HepG2 (cell line): ENCODE data around the gene CENPB. TPM values are rescaled to one million over a fixed set of nuclear protein-coding genes. Genes with fewer than 3 reads are reported as not detected.

ENCODE experiments used
- BATF2 ChIP-seq: sonication (generic); formaldehyde crosslinking; IDR thresholded peaks from 2 replicates; pipeline ENCODE4 v1.8.0; 2022; ENCODE audit warnings: mild to moderate bottlenecking, missing genetic modification reagents, moderate library complexity
- CHD4 ChIP-seq: fragments of 200-600 bp; sonication (generic); IDR thresholded peaks from 2 replicates; pipeline ENCODE4 v1.7.0; 2017; ENCODE audit warnings: mild to moderate bottlenecking, low read length, borderline replicate concordance
- EZH2 ChIP-seq: conservative IDR thresholded peaks from 2 replicates; pipeline ENCODE4 v1.6.1; 2012; ENCODE audit warnings: mild to moderate bottlenecking, low read depth, low read length, moderate library complexity
- MED13 ChIP-seq: sonication (generic); formaldehyde crosslinking; IDR thresholded peaks from 2 replicates; pipeline ENCODE4 v1.5.0; 2020; ENCODE audit warnings: missing genetic modification reagents
- MLXIP ChIP-seq: sonication (generic); formaldehyde crosslinking; IDR thresholded peaks from 2 replicates; pipeline ENCODE4 v1.9.0; 2021; ENCODE audit warnings: missing genetic modification reagents, borderline replicate concordance
- MYPOP ChIP-seq: sonication (generic); formaldehyde crosslinking; IDR thresholded peaks from 2 replicates; pipeline ENCODE4 v1.8.1; 2023; ENCODE audit warnings: mild to moderate bottlenecking, moderate library complexity, missing genetic modification reagents
- SOX6 ChIP-seq, 2 experiments: fragments of 450-650 bp in 1 of 2; sonication (generic) in 1 of 2; formaldehyde crosslinking in 1 of 2; IDR thresholded peaks; 2 replicates each; pipeline versions ENCODE4 v1.4.0 to v1.6.1; 2017 to 2020; ENCODE audit warnings: antibody characterized with exemption in 1 of 2, mild to moderate bottlenecking in 1 of 2, missing genetic modification reagents in 1 of 2
- THAP11 ChIP-seq: IDR thresholded peaks from 2 replicates; pipeline ENCODE4 v1.6.1; 2016; ENCODE audit warnings: missing biosample characterization, missing genetic modification reagents
- THRA ChIP-seq: sonication (generic); formaldehyde crosslinking; IDR thresholded peaks from 2 replicates; pipeline ENCODE4 v1.4.0; 2020; ENCODE audit warnings: missing genetic modification reagents, borderline replicate concordance
- ZBTB20 ChIP-seq: sonication (generic); formaldehyde crosslinking; IDR thresholded peaks from 2 replicates; pipeline ENCODE4 v1.8.1; 2023; ENCODE audit warnings: missing genetic modification reagents, low read depth, mild to moderate bottlenecking, borderline replicate concordance
- ZFP91 ChIP-seq: sonication (generic); formaldehyde crosslinking; IDR thresholded peaks from 2 replicates; pipeline ENCODE4 v1.9.0; 2022; ENCODE audit warnings: missing genetic modification reagents, mild to moderate bottlenecking, borderline replicate concordance
- ZNF225 ChIP-seq: sonication (generic); formaldehyde crosslinking; IDR thresholded peaks from 2 replicates; pipeline ENCODE4 v1.4.0; 2020; ENCODE audit warnings: mild to moderate bottlenecking, missing genetic modification reagents
- ZNF24 ChIP-seq: fragments of 450-650 bp; IDR thresholded peaks from 2 replicates; pipeline ENCODE4 v1.6.1; 2017; ENCODE audit warnings: antibody characterized with exemption, mild to moderate bottlenecking
- ZNF276 ChIP-seq: sonication (generic); formaldehyde crosslinking; IDR thresholded peaks from 2 replicates; pipeline ENCODE4 v1.4.0; 2020; ENCODE audit warnings: mild to moderate bottlenecking, low read depth, missing genetic modification reagents
- ZNF552 ChIP-seq: sonication (generic); formaldehyde crosslinking; IDR thresholded peaks from 2 replicates; pipeline ENCODE4 v1.9.0; 2022; ENCODE audit warnings: missing genetic modification reagents, mild to moderate bottlenecking, borderline replicate concordance
- ZNF556 ChIP-seq: sonication (generic); formaldehyde crosslinking; IDR thresholded peaks from 2 replicates; pipeline ENCODE4 v1.4.0; 2020; ENCODE audit warnings: mild to moderate bottlenecking, missing genetic modification reagents, borderline replicate concordance
- ZNF724P ChIP-seq: sonication (generic); formaldehyde crosslinking; IDR thresholded peaks from 2 replicates; pipeline ENCODE4 v1.8.0; 2022; ENCODE audit warnings: missing genetic modification reagents, borderline replicate concordance
- ZNF790 ChIP-seq: sonication (generic); formaldehyde crosslinking; IDR thresholded peaks from 2 replicates; pipeline ENCODE4 v1.8.0; 2022; ENCODE audit warnings: missing genetic modification reagents, mild to moderate bottlenecking, borderline replicate concordance
- polyA plus RNA-seq, 8 experiments: library from polyadenylated mRNA; depleted of rRNA in 3 of 8; stranded (reverse) in 7 of 8; unstranded in 1 of 8; fragments of >200 nt; fragmentation: Illumina TruSeq in 4 of 8; extraction: Trizol in 4 of 8; gene quantifications; 2 replicates each; pipeline versions ENCODE4 v1.2.1 to v1.2.3, GENCODE V29; 2011 to 2016; ENCODE audit warnings: low read depth in 4 of 8, missing spikeins in 1 of 8, mixed read lengths in 1 of 8; ENCODE audit not compliant: insufficient read depth in 1 of 8
- total RNA-seq, 5 experiments: library from RNA; depleted of rRNA; stranded (reverse); fragments of >200 nt; fragmentation: Illumina TruSeq; extraction: Trizol; gene quantifications; 2 replicates each; pipeline ENCODE4 v1.2.3, GENCODE V29; 2016; ENCODE audit warnings: low read depth in 1 of 5

Gene CENPB
- total and polyA plus RNA-seq, 2 of the 13 experiments (the other 11 are each of a cell fraction or from before 2014, with no cell fraction given), result 10.4 to 54.5 TPM

GRCh38 chr20:3768342-3769130 is 18.0 kb downstream of the CENPB start (continued):
- TF ChIP-seq ZNF790 (CRISPR knock-in tag) (no peak), THAP11 (CRISPR knock-in tag) (no peak), CHD4 (no peak), MED13 (CRISPR knock-in tag) (no peak), THRA (CRISPR knock-in tag) (peak; percentile 25; the same call in 1 of the 2 replicates), EZH2 (no peak), ZNF24 (no peak), ZBTB20 (CRISPR knock-in tag) (no peak; the same call in 1 of the 2 replicates), ZNF276 (peak; percentile 36; the same call in 1 of the 2 replicates), MLXIP (CRISPR knock-in tag) (no peak), SOX6 (IDR thresholded peaks at IDR 0.05) (no peak), SOX6 (CRISPR knock-in tag; IDR thresholded peaks at IDR 0.05) (no peak), BATF2 (no peak), ZNF724P (CRISPR knock-in tag) (peak; percentile 88; the same call in 1 of the 2 replicates), MYPOP (CRISPR knock-in tag) (no peak), ZNF225 (0 out of 2 replicates have a peak, but pooled peaks have one; percentile 53), ZFP91 (peak; percentile 79), ZNF556 (CRISPR knock-in tag) (peak; percentile 68; the same call in 1 of the 2 replicates), ZNF552 (CRISPR knock-in tag) (no peak)
